DOHH2 (cell line): ENCODE data around the gene GPRC5C.

ENCODE experiments used
- EZH2phosphoT487 ChIP-seq: fragments of 200-600 bp; sonication (generic); IDR thresholded peaks from 2 replicates; pipeline ENCODE4 v1.6.1; 2017; ENCODE audit warnings: borderline replicate concordance, mild to moderate bottlenecking, antibody characterized with exemption, low read length, moderate library complexity, mixed read lengths
- TF ChIP-seq, protein P1 (sequence below): fragments of 200-600 bp; sonication (generic); IDR thresholded peaks from one replicate; pipeline ENCODE4 v1.5.1; 2014; ENCODE audit warnings: antibody characterized with exemption, mild to moderate bottlenecking, low read depth, low read length; ENCODE audit not compliant: poor library complexity, severe bottlenecking

DNA sequence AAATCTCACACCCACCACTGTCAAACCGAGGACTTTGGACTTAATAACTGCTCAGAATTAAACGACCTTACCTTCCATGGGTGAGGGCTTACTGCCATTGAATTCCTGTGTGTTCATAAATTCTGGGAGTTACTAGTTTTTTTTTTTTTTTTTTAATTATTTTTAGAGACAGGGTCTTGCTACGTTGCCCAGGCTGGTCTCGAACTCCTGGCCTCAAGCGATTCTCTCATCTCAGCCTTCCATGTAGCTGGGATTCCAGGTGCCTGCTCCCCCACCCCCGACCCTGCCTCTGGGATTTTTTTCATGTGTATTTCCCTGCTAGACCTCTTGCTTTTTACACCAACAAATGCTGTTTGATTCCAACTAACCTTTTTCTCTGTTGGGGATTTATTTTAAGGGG, 19.7 kb downstream of the GPRC5C start:
- TF ChIP-seq, protein P1, sequence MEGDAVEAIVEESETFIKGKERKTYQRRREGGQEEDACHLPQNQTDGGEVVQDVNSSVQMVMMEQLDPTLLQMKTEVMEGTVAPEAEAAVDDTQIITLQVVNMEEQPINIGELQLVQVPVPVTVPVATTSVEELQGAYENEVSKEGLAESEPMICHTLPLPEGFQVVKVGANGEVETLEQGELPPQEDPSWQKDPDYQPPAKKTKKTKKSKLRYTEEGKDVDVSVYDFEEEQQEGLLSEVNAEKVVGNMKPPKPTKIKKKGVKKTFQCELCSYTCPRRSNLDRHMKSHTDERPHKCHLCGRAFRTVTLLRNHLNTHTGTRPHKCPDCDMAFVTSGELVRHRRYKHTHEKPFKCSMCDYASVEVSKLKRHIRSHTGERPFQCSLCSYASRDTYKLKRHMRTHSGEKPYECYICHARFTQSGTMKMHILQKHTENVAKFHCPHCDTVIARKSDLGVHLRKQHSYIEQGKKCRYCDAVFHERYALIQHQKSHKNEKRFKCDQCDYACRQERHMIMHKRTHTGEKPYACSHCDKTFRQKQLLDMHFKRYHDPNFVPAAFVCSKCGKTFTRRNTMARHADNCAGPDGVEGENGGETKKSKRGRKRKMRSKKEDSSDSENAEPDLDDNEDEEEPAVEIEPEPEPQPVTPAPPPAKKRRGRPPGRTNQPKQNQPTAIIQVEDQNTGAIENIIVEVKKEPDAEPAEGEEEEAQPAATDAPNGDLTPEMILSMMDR: no peak
- TF ChIP-seq EZH2phosphoT487: no peak
